Measurements from ENCODE around the gene GRB2. TPM values are rescaled to one million over a fixed set of nuclear protein-coding genes. Genes with fewer than 3 reads are reported as not detected.

GRB2 gene
- total and polyA plus RNA-seq, 10 of the 15 experiments (the other 5 are each of a cell fraction or from before 2014, with no cell fraction given) = 113 to 268 (median 158) TPM

- no peak for TF ChIP-seq ZBTB40 (IDR thresholded peaks at IDR 0.05; ENCODE audit: borderline replicate concordance)
- TF ChIP-seq REST (IDR thresholded peaks at IDR 0.05; ENCODE audit: low read depth, low read length) = no peak
- no peak for TF ChIP-seq MTA2 (IDR thresholded peaks at IDR 0.05; ENCODE audit: low read depth)
- TF ChIP-seq CHD2 (IDR thresholded peaks at IDR 0.05; ENCODE audit: borderline replicate concordance, low read depth, low read length) = 0 out of 2 replicates have a peak, but pooled peaks have one; percentile 30
- TF ChIP-seq ZNF592 (IDR thresholded peaks at IDR 0.05) = peak; percentile 87; the same call in 1 of the 2 replicates
- no peak; the same call in 1 of the 2 replicates for TF ChIP-seq MAX (IDR thresholded peaks at IDR 0.05; ENCODE audit: low read depth, low read length)
- 0 out of 2 replicates have a peak, but pooled peaks have one; percentile 39 for TF ChIP-seq NBN (IDR thresholded peaks at IDR 0.05)
- TF ChIP-seq E2F8 (IDR thresholded peaks at IDR 0.05; ENCODE audit: low read depth, partially characterized antibody) = no peak
- 0 out of 2 replicates have a peak, but pooled peaks have one; percentile 47 for TF ChIP-seq ZSCAN29 (IDR thresholded peaks at IDR 0.05)
- TF ChIP-seq POU2F2 (IDR thresholded peaks at IDR 0.05; ENCODE audit: borderline replicate concordance, low read depth, low read length) = peak; percentile 38; the same call in 1 of the 3 replicates
- TF ChIP-seq HDAC2 (IDR thresholded peaks at IDR 0.05) = no peak
- 0 out of 2 replicates have a peak, but pooled peaks have one; percentile 51 for TF ChIP-seq MXI1 (IDR thresholded peaks at IDR 0.05; ENCODE audit: low read depth, low read length)
These were observed 134.1 kb downstream of the GRB2 start (continued) for GRCh38 chr17:75271233-75271954.

Measured in GM12878 (cell line).